Stimulated activated CD8-positive, alpha-beta memory T cell treated with anti-CD3 and anti-CD28 coated beads, Interleukin-4, amount 100 ng/mL, for 4 hours (primary cell): ENCODE measurements around the gene PPP1R9B.
A peak's percentile ranks its signal among the peaks of the same experiment; 100 is the strongest.

Experiments
- DNase-seq, 2 donors: peaks; one replicate each; pipeline ENCODE4 v3.0.0-alpha.2; 2020; ENCODE audit warnings: low read depth in 2 of 2, low spot score in 1 of 2

The PPP1R9B gene

GRCh38 chr17:50150354-50151040 lies at the start of gene PPP1R9B:
TSS of gene PPP1R9B (minus strand) at chr17:50150677. CDS start at chr17:50150513, 164 bp downstream.
- DNase-seq: no peak

- DNase-seq: peak; percentile 30 to 32
These were observed 49.5 kb upstream of the PPP1R9B start for GRCh38 chr17:50199803-50200456.

- no peak for DNase-seq
These were observed 48.8 kb upstream of the PPP1R9B start for GRCh38 chr17:50199211-50199802.

GRCh38 chr17:50198026-50198669 lies 47.7 kb upstream of the PPP1R9B start:
- peak in 1 of 2 donors; percentile 18 for DNase-seq

GRCh38 chr17:50196826-50197225 lies 46.3 kb upstream of the PPP1R9B start:
- no peak for DNase-seq

GRCh38 chr17:50196036-50196435 lies 45.6 kb upstream of the PPP1R9B start:
- DNase-seq: no peak

- no peak for DNase-seq
These were observed 44.7 kb upstream of the PPP1R9B start for GRCh38 chr17:50194934-50195865.

GRCh38 chr17:50194140-50194933 lies 43.9 kb upstream of the PPP1R9B start:
- DNase-seq: no peak

GRCh38 chr17:50192618-50193291 lies 42.3 kb upstream of the PPP1R9B start:
- no peak for DNase-seq

GRCh38 chr17:50192144-50192617 lies 41.7 kb upstream of the PPP1R9B start:
- no peak for DNase-seq

- DNase-seq: no peak
These were observed 41.1 kb upstream of the PPP1R9B start for GRCh38 chr17:50191359-50192143.

- DNase-seq: no peak
These were observed 40.3 kb upstream of the PPP1R9B start for GRCh38 chr17:50190603-50191358.

- no peak for DNase-seq
These were observed 39.8 kb upstream of the PPP1R9B start for GRCh38 chr17:50190293-50190602.

GRCh38 chr17:50189550-50190292 lies 39.2 kb upstream of the PPP1R9B start:
- no peak for DNase-seq

- no peak for DNase-seq
These were observed 38.6 kb upstream of the PPP1R9B start for GRCh38 chr17:50188921-50189549.

- no peak for DNase-seq
These were observed 38.0 kb upstream of the PPP1R9B start for GRCh38 chr17:50188531-50188920.
